ENCODE data around the gene EHMT2. TPM values are rescaled to one million over a fixed set of nuclear protein-coding genes. Genes with fewer than 3 reads are reported as not detected.

EHMT2 gene
- total RNA-seq, 1 experiment from 2014 or later: 84.0 TPM

GRCh38 chr6:31830886-31831335 is 66.6 kb downstream of the EHMT2 start (continued):
- TF ChIP-seq EZH2phosphoT487 (IDR thresholded peaks at IDR 0.05; ENCODE audit: borderline replicate concordance) (no peak), SP1 (IDR thresholded peaks at IDR 0.05; ENCODE audit: low read depth) (no peak)

Other genes starting within 250 kb of the EHMT2 start
- gene BAG6, start 245.0 kb downstream of the EHMT2 start, total RNA-seq (2021; ENCODE audit: unreplicated experiment): 368 TPM
- gene APOM, start 241.8 kb downstream of the EHMT2 start, total RNA-seq (2021; ENCODE audit: unreplicated experiment): 2.2 TPM
- gene C6orf47, start 236.9 kb downstream of the EHMT2 start, total RNA-seq (2021; ENCODE audit: unreplicated experiment): 13.4 TPM
- gene GPANK1, start 232.7 kb downstream of the EHMT2 start, total RNA-seq (2021; ENCODE audit: unreplicated experiment): 14.8 TPM
- 210 TPM for gene CSNK2B, start 231.6 kb downstream of the EHMT2 start, total RNA-seq (2021; ENCODE audit: unreplicated experiment)
- gene LY6G5B, start 227.7 kb downstream of the EHMT2 start, total RNA-seq (2021; ENCODE audit: unreplicated experiment): 15.4 TPM
- gene LY6G5C, start 216.6 kb downstream of the EHMT2 start, total RNA-seq (2021; ENCODE audit: unreplicated experiment): 1.7 TPM
- 32.4 TPM for gene ABHD16A, start 194.4 kb downstream of the EHMT2 start, total RNA-seq (2021; ENCODE audit: unreplicated experiment)
- gene LY6G6F, start 190.8 kb downstream of the EHMT2 start, total RNA-seq (2021; ENCODE audit: unreplicated experiment): not detected
- not detected for gene LY6G6D, start 182.3 kb downstream of the EHMT2 start, total RNA-seq (2021; ENCODE audit: unreplicated experiment)
- gene LY6G6C, start 176.0 kb downstream of the EHMT2 start, total RNA-seq (2021; ENCODE audit: unreplicated experiment): 0.54 TPM
- gene MPIG6B, start 174.3 kb downstream of the EHMT2 start, total RNA-seq (2021; ENCODE audit: unreplicated experiment): 0.42 TPM
- gene DDAH2, start 168.4 kb downstream of the EHMT2 start, total RNA-seq (2021; ENCODE audit: unreplicated experiment): 43.4 TPM
- 432 TPM for gene CLIC1, start 161.2 kb downstream of the EHMT2 start, total RNA-seq (2021; ENCODE audit: unreplicated experiment)
- gene MSH5, start 157.7 kb downstream of the EHMT2 start, total RNA-seq (2021; ENCODE audit: unreplicated experiment): 90.4 TPM
- gene SAPCD1, start 135.0 kb downstream of the EHMT2 start, total RNA-seq (2021; ENCODE audit: unreplicated experiment): 18.2 TPM
- 14.6 TPM for gene VWA7, start 120.4 kb downstream of the EHMT2 start, total RNA-seq (2021; ENCODE audit: unreplicated experiment)
- 254 TPM for gene VARS1, start 101.9 kb downstream of the EHMT2 start, total RNA-seq (2021; ENCODE audit: unreplicated experiment)
- 89.7 TPM for gene LSM2, start 90.7 kb downstream of the EHMT2 start, total RNA-seq (2021; ENCODE audit: unreplicated experiment)
- 0.12 TPM for gene HSPA1L, start 82.4 kb downstream of the EHMT2 start, total RNA-seq (2021; ENCODE audit: unreplicated experiment)
- 5.0 TPM for gene HSPA1A, start 82.2 kb downstream of the EHMT2 start, total RNA-seq (2021; ENCODE audit: unreplicated experiment)
- gene HSPA1B, start 70.0 kb downstream of the EHMT2 start, total RNA-seq (2021; ENCODE audit: unreplicated experiment): 214 TPM
- 15.1 TPM for gene NEU1, start 34.9 kb downstream of the EHMT2 start, total RNA-seq (2021; ENCODE audit: unreplicated experiment)
- gene SLC44A4, start 18.7 kb downstream of the EHMT2 start, total RNA-seq (2021; ENCODE audit: unreplicated experiment): 0.74 TPM
- gene ZBTB12, start 4.4 kb upstream of the EHMT2 start, total RNA-seq (2021; ENCODE audit: unreplicated experiment): 10.3 TPM
- gene C2, start 30.0 kb upstream of the EHMT2 start, total RNA-seq (2021; ENCODE audit: unreplicated experiment): 3.1 TPM
- gene CFB, start 48.4 kb upstream of the EHMT2 start, total RNA-seq (2021; ENCODE audit: unreplicated experiment): 1.5 TPM
- 68.3 TPM for gene NELFE, start 61.3 kb upstream of the EHMT2 start, total RNA-seq (2021; ENCODE audit: unreplicated experiment)
- gene SKIC2, start 61.5 kb upstream of the EHMT2 start, total RNA-seq (2021; ENCODE audit: unreplicated experiment): 68.0 TPM
- gene DXO, start 74.4 kb upstream of the EHMT2 start, total RNA-seq (2021; ENCODE audit: unreplicated experiment): 16.4 TPM
- 5.1 TPM for gene C4A, start 84.4 kb upstream of the EHMT2 start, total RNA-seq (2021; ENCODE audit: unreplicated experiment)
- 6.3 TPM for gene C4B, start 117.1 kb upstream of the EHMT2 start, total RNA-seq (2021; ENCODE audit: unreplicated experiment)
- gene CYP21A2, start 140.7 kb upstream of the EHMT2 start, total RNA-seq (2021; ENCODE audit: unreplicated experiment): 1.4 TPM
- 8.5 TPM for gene TNXB, start 211.6 kb upstream of the EHMT2 start, total RNA-seq (2021; ENCODE audit: unreplicated experiment)
- gene ATF6B, start 230.5 kb upstream of the EHMT2 start, total RNA-seq (2021; ENCODE audit: unreplicated experiment): 63.9 TPM
- 11.2 TPM for gene FKBPL, start 232.6 kb upstream of the EHMT2 start, total RNA-seq (2021; ENCODE audit: unreplicated experiment)

Measured in HCT116 (cell line).